Activated CD8-positive, alpha-beta T cell treated with anti-CD3 and anti-CD28 coated beads for 36 hours (primary cell): ENCODE data around the gene KRT6A. TPM values are rescaled to one million over a fixed set of nuclear protein-coding genes. Genes with fewer than 3 reads are reported as not detected.

ENCODE experiments used
- ATAC-seq: fragments of 200-7000 bp; cut with Tn5 transposase; one replicate; pipeline ENCODE4 v1.10.0; 2021; ENCODE audit warnings: mild to moderate bottlenecking, moderate library complexity
- CTCF ChIA-PET: fragments of 350-600 bp; sonication (Branson Sonifier 250); formaldehyde crosslinking; loops from one replicate; lab custom pipeline; 2021; ENCODE audit warnings: antibody characterized with exemption; lab: Charles Lee
- POLR2A ChIA-PET: fragments of 350-600 bp; sonication (Branson Sonifier 250); formaldehyde crosslinking; loops from one replicate; lab custom pipeline; 2021; ENCODE audit warnings: antibody characterized with exemption; lab: Charles Lee
- DNase-seq: peaks from one replicate; pipeline ENCODE4 v3.0.0-alpha.2; 2020
- H3K27ac Mint-ChIP-seq: one replicate; pipeline ENCODE4 v1.8.0; 2021; ENCODE audit warnings: mild to moderate bottlenecking, mixed read lengths
- H3K27me3 Mint-ChIP-seq: one replicate; pipeline ENCODE4 v1.8.0; 2021; ENCODE audit warnings: mixed read lengths
- H3K36me3 Mint-ChIP-seq: one replicate; pipeline ENCODE4 v1.8.0; 2021; ENCODE audit warnings: low read depth, mixed read lengths
- H3K4me1 Mint-ChIP-seq: one replicate; pipeline ENCODE4 v1.8.0; 2021; ENCODE audit warnings: low read depth, mixed read lengths
- H3K4me3 Mint-ChIP-seq: one replicate; pipeline ENCODE4 v1.8.0; 2021; ENCODE audit warnings: mild to moderate bottlenecking, moderate library complexity, mixed read lengths
- H3K9me3 Mint-ChIP-seq: one replicate; pipeline ENCODE4 v1.8.0; 2021; ENCODE audit warnings: mixed read lengths
- intact Hi-C: fragments of 100-400 bp; cut with micrococcal nuclease; formaldehyde crosslinking; loops from one replicate; pipeline ENCODE4 v1.10.0; 2022
- total RNA-seq, 2 experiments: library from RNA; stranded (reverse); gene quantifications; one replicate each; pipeline ENCODE4 v1.2.3, GENCODE V29; 2021
- TF ChIP-seq, protein P1 (sequence below): fragments of 200-600 bp; IDR thresholded peaks from one replicate; pipeline ENCODE4 v1.8.0; 2022; ENCODE audit warnings: antibody characterized with exemption, mild to moderate bottlenecking

The KRT6A gene
- total RNA-seq, 2 experiments from 2014 or later = not detected

DNA sequence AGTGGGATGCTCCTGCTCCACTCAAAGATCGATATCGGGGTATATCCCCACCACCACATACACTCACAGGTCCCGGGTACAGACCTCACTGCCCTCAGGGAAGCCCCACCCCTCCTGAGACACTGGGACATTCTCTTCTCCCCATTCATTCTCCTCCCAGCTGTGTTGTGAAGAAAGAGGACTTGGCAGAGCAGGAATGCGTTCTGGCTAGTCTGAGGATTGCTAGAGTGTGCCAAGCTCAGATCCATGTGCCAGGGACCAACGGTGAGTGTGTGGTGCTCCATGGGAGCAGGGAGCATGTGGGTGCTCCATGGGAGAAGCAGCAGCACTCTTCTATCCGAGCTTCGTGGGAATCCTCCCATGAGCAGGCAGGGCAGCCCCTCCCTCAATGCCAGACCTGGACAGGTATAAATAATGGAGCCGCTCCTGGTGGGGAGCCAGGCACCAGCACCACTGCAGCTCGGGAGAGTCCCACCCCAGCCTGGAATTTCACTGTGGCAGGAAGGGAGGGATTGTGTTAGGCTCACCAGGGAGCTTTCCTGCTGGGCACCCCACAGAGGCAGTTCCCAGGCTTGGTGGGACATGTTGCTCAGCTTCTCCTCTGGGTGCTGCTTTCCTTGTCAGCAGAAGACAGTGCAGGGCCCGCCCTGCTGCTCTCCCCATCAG is 29.4 kb upstream of the KRT6A start:
- peaks cover 5% of the 10 kb centered on the region for H3K4me1 Mint-ChIP-seq
- POLR2A ChIA-PET = no interaction called here
- TF ChIP-seq, protein P1, sequence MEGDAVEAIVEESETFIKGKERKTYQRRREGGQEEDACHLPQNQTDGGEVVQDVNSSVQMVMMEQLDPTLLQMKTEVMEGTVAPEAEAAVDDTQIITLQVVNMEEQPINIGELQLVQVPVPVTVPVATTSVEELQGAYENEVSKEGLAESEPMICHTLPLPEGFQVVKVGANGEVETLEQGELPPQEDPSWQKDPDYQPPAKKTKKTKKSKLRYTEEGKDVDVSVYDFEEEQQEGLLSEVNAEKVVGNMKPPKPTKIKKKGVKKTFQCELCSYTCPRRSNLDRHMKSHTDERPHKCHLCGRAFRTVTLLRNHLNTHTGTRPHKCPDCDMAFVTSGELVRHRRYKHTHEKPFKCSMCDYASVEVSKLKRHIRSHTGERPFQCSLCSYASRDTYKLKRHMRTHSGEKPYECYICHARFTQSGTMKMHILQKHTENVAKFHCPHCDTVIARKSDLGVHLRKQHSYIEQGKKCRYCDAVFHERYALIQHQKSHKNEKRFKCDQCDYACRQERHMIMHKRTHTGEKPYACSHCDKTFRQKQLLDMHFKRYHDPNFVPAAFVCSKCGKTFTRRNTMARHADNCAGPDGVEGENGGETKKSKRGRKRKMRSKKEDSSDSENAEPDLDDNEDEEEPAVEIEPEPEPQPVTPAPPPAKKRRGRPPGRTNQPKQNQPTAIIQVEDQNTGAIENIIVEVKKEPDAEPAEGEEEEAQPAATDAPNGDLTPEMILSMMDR = no peak
- H3K27me3 Mint-ChIP-seq = no peaks in the 10 kb centered on the region
- DNase-seq (no peak), ATAC-seq (no peak)
- CTCF ChIA-PET = no interaction called here
- no peaks in the 10 kb centered on the region for H3K36me3 Mint-ChIP-seq
- H3K27ac Mint-ChIP-seq = no peak overlapping the region
- intact Hi-C loops = no loop called here
- no peak overlapping the region for H3K4me3 Mint-ChIP-seq
- H3K9me3 Mint-ChIP-seq = no peaks in the 10 kb centered on the region

DNA sequence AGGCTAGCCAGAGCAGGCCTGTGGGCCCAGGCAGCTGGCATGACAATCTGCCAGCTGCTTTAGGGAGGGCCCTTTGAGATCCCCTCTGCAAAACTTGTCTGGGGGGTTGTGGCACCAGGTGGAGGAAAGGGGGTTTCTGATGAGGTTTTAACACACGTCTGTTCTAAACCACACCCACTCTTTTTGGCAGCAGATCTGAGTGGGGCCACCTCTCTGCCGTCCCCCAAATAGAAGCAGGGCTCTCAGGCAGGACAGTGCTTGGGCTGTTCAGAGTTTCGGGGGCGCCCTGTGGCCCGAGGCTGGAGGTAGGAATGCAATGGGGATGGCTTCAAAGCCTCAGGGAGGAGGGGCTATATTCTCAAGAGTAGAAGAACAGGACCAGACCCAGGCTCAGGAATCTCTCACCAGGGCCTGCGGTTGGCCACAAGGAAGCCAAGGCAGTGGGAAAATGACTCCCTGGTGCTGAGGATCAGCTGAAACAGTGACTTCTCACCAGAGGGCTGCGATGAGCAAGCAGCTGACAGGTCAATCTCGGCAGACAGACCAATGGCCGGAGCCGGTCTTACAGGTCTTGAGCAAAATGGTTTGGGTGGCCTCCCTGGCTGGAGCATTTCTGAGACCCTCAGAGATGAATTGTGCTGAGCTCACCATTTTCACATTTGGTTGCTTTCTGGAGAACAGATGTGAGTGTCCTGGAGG is 28.7 kb upstream of the KRT6A start:
- intact Hi-C loops = no loop called here
- H3K27ac Mint-ChIP-seq = no peak overlapping the region
- H3K9me3 Mint-ChIP-seq = no peaks in the 10 kb centered on the region
- ChIA-PET CTCF (no interaction called here), POLR2A (no interaction called here)
- TF ChIP-seq, protein P1 = no peak
- H3K4me3 Mint-ChIP-seq = no peak overlapping the region
- no peak for ATAC-seq
- peaks cover 3% of the 10 kb centered on the region for H3K4me1 Mint-ChIP-seq
- no peak for DNase-seq
- no peaks in the 10 kb centered on the region for H3K27me3 Mint-ChIP-seq
- no peaks in the 10 kb centered on the region for H3K36me3 Mint-ChIP-seq

DNA sequence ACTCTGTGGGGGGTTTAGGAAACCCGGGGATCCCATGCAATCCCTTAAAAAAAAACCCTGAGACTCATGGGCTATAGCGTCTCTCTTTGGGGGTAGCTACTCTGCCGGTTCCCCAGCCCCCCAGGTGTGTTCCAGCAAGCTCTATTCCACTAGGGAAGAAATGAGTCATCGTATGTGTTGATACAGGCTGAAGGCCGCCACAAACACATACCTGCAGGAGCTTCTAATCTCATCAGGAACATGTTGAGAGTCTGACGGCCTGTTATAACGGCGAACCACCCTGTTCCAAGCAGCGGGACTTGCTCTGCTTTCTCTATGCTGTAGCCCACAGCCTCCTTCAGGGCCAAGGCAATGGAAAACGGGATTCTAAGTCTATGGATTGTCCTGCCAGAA is 28.1 kb upstream of the KRT6A start:
- ChIA-PET CTCF (no interaction called here), POLR2A (no interaction called here)
- Mint-ChIP-seq H3K4me3 (no peak overlapping the region), H3K27ac (no peak overlapping the region), H3K4me1 (no peaks in the 10 kb centered on the region), H3K36me3 (no peaks in the 10 kb centered on the region), H3K27me3 (no peaks in the 10 kb centered on the region), H3K9me3 (no peaks in the 10 kb centered on the region)
- ATAC-seq = no peak
- intact Hi-C loops = no loop called here
- DNase-seq = no peak
- TF ChIP-seq, protein P1 = no peak

DNA sequence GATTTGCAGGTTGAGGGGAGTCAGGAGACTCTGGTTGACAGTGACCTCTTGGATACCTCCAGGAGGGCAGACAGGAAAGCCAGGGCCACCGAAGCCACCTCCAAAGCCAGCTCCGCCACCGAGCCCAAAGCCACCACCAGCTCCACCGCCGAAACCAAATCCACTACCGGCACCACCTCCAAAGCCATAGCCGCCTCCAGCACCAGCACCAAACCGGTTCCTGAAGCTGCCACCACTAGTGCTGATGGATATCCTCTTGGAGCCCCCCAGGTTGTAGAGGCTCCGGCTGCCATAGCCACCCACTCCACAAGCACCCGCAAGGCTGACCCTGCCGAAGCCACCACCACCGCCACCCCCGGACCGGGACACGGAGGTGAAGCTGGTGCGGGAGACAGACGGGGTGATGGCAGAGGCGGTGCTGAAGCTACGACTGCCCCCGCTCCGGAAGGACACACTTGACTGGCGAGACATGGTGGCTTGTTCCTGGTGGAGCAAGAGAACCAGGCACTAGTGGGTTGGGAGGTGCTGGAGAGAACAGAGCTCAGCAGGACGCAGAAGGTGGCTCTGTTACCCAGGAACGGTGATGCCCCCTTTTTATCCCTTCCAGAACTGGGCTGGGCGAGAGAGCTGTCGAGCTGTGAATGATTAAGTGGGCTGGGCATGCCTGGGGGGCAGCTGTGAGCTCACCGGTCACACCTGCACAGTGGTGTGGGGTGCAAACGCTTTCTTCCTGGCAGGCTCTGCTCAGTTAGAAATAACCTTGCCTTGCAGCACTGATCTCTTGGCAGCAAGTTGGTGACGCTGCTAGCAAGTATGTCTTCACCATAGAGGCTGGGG is 27.0 kb upstream of the KRT6A start, which contains the start of gene KRT5:
TSS of gene KRT5 (minus strand) at position 569 of the 837 bp plus-strand sequence. CDS start at position 471, 98 bp downstream.
- H3K27me3 Mint-ChIP-seq = no peaks in the 10 kb centered on the region

More for the DNA sequence above, 27.0 kb upstream of the KRT6A start, which contains the start of gene KRT5:
- no peaks in the 10 kb centered on the region for H3K36me3 Mint-ChIP-seq
- TF ChIP-seq, protein P1 = no peak
- CTCF ChIA-PET = interaction anchor here (1.0 kb wide), 1 partner anchor 147 kb away, joined by 3 read pairs; no protein-coding TSS in a partner anchor
- no peaks in the 10 kb centered on the region for H3K9me3 Mint-ChIP-seq
- H3K4me3 Mint-ChIP-seq = no peak within 1 kb of the TSS
- POLR2A ChIA-PET = no interaction called here
- no peak for DNase-seq
- H3K4me1 Mint-ChIP-seq = no peaks in the 10 kb centered on the region
- intact Hi-C loops = no loop called here
- no peak for ATAC-seq
- H3K27ac Mint-ChIP-seq = no peak within 1 kb of the TSS
